Endometrial microvascular endothelial cells (primary cell): ENCODE data around the gene KATNB1. TPM values are rescaled to one million over a fixed set of nuclear protein-coding genes. Genes with fewer than 3 reads are reported as not detected.

Experiments used
- in situ Hi-C: cut with HindIII; loops from 2 replicates; pipeline ENCODE4 v1.10.0; 2017; ENCODE audit warnings: low sequenced_read_pairs, low pct_unique_long_range_greater_than_20kb; ENCODE audit errors: inconsistent ontology term
- total RNA-seq: library from RNA; depleted of rRNA; stranded (reverse); fragments of >200 nt; gene quantifications from one replicate; pipeline ENCODE4 v1.2.3, GENCODE V29; 2015; ENCODE audit errors: inconsistent ontology term

KATNB1 gene
- total RNA-seq, 1 donor from 2014 or later = 43.4 TPM

GRCh38 chr16:57761301-57761700 is 25.7 kb downstream of the KATNB1 start:
- in situ Hi-C loops = loop anchor here (25.0 kb wide), 1 partner anchor 226 kb away; a partner anchor contains a TSS

- in situ Hi-C loops = loop anchor here (25.0 kb wide), 1 partner anchor 225 kb away; a partner anchor contains a TSS
Measured at GRCh38 chr16:57761957-57762356, 26.4 kb downstream of the KATNB1 start.

GRCh38 chr16:57762365-57763040 is 26.9 kb downstream of the KATNB1 start:
- in situ Hi-C loops = loop anchor here (25.0 kb wide), 1 partner anchor 225 kb away; a partner anchor contains a TSS

- in situ Hi-C loops = loop anchor here (25.0 kb wide), 1 partner anchor 224 kb away; a partner anchor contains a TSS
Measured at GRCh38 chr16:57763285-57764005, 27.9 kb downstream of the KATNB1 start.

- in situ Hi-C loops = loop anchor here (25.0 kb wide), 1 partner anchor 223 kb away; a partner anchor contains a TSS
Measured at GRCh38 chr16:57764006-57764340, 28.4 kb downstream of the KATNB1 start.

DNA sequence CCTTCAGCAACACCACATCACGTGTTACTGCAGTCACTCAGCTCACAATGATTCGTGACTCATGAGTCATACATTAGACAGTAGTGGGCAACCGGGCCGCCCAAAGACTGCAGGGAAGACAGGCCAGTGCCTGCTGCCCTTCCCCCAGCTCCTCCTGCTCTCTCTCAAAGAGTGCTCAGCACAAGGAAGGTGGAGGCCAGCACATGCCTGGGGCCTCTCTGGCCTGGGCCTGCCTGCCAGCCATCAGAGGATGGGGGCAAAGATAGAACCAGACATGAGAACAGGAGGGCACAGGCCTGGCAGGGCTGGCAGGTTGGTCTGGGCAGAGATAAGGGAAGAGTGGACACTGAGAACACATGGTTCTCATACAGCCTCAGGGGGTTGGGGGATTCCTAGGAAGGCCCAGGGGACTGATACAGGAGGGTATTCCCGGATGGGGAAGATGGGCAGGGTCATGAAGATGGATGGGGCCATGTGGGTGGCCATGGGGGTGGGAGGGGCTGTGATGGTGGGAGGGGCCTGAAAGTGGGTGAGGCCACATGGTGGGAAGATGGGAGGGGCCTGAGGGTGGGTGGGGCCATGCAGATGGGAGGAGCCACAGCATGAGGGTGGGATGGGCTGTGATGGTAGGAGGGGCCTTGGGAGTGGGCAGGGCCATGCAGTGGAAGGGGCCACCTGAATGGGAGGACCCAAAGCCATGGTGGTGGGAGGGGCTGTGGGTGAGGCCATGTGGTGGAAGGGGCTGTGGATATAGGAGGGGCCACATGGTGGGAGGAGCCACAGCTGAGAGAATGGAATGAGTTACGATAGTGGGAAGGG is 29.0 kb downstream of the KATNB1 start:
- in situ Hi-C loops = loop anchor here (25.0 kb wide), 1 partner anchor 223 kb away; a partner anchor contains a TSS

DNA sequence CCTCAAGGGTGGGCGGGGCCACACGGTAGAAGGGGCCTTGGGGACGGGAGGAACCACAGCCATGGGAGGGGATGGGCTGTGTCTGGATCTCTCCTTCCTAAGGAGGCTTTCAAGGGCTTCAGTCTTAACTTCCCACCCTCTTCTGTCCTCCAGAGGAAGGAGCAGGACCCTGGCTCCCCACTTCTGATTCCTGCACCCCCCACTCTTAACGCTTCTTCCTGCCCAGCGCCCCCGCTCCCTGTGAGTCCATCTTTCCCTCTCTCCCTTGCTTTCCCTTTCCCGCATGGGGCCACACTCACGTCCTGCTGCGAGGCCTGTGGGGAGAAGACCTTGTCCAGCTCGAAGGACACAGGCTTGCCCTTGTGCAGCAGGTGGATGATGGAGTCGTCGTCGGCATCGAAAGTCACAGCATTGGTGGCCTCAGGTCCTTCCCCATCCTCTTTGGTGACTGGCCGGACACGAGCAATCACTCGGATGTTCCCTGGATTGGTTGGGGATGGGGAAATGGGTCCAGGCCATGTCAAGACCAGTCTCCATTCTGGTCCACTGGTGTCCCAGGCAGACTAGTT is 29.7 kb downstream of the KATNB1 start:
- in situ Hi-C loops = loop anchor here (25.0 kb wide), 1 partner anchor 222 kb away; a partner anchor contains a TSS

- in situ Hi-C loops = loop anchor here (25.0 kb wide), 1 partner anchor 220 kb away; a partner anchor contains a TSS
Measured at GRCh38 chr16:57766714-57767348, 31.3 kb downstream of the KATNB1 start.

DNA sequence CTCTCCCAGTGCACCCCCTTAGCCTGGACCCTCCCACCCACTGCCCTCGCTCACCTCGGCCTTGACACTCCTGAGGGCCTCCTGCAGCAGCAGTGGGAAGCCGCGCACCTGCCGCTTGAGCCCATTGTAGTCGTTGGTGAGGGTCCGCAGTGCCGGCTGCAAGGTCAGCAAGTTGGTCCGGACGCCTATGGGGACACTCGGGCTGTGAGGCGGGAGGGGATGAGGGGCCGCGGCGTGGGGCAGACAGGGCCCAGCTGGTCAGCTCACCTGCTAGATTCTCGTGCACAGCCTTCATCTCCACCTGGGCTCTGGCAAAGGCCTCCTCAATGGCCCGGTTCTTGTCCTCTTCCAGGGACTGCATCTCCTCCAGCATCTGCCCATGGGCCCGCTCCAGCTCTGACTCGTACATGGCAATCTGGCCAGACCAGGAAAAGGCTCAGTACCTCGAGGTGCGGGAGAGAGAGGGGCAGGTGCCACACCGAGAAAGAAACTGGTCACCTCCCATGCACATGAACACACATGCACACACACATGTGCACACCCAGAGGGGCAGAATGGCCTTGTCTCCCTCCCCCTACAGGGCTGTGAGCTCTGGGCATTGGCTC is 34.1 kb downstream of the KATNB1 start:
- in situ Hi-C loops = loop anchor here (25.0 kb wide), 1 partner anchor 218 kb away; a partner anchor contains a TSS

DNA sequence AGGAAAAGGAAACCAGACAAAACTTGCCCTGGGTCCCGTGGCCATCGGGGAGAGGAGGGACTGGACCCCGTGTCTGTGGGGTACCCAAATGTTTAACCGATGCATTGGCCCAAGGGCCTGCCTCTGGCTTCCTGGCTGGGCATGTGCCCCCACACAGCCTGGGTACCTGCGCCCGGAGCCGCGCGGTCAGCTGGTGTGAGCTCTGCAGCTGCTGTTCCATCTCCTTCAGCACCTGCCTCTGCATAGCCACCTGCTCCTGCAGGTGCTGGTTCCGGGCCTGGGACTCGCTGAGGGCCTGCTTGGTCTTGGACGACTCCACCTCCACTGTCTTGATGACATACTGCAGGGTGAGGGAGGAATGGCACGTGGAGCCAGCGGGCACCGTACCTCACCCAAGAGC is 34.8 kb downstream of the KATNB1 start:
- in situ Hi-C loops = loop anchor here (25.0 kb wide), 1 partner anchor 217 kb away; a partner anchor contains a TSS

DNA sequence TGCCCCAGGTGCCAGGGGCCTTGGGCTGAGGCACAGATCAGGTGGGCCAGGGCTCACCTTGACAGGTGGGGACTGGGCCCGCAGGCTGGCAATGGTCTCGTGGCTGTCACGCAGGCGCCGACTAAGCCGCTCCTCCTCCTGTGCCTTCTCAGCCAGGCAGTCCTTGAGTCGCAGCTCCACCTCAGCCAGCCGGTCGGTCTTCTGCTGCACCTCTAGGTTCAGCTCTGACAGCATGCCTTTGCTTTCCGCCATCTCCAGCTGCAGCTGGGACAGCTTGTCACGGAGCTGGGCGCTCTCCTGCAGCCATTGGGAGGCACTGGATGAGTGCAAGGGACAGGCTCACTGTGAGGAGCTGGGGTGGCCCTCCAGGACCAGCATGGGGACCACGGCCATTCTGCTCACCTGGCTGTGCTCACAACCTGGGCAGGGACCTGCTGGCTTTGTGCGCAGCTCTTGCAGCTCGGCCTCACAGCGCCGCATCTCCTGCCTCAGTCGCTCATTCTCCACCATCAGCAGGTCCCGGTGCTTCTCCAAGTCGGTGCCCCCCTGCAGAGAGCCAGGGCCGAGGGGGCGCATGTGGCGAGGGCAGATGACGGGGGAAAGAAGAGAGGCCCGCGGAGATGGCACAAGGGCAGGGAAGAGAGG is 35.7 kb downstream of the KATNB1 start:
- in situ Hi-C loops = loop anchor here (25.0 kb wide), 1 partner anchor 216 kb away; a partner anchor contains a TSS

DNA sequence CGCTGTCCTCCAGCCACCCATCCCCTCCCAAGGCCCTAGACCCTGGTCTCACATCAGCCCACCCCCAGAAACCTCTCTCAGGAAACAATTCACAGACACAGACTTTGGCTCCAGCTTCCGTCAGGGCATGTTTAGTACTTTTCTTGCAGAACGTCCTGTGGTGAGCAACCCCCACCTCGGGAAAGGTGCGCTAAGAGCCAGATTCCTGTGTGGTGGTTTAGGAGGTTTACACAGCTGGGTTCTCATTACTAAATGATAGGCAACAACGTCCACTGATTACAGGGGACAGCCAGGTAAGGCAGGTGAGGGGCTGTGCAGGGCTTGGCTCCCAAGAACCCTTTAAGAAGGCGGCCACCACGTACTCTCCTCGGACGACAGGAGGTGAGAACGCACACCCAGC is 37.4 kb downstream of the KATNB1 start:
- in situ Hi-C loops = loop anchor here (25.0 kb wide), 1 partner anchor 214 kb away; a partner anchor contains a TSS

- in situ Hi-C loops = loop anchor here (25.0 kb wide), 1 partner anchor 214 kb away; a partner anchor contains a TSS
Measured at GRCh38 chr16:57773655-57774295, 38.2 kb downstream of the KATNB1 start.

- in situ Hi-C loops = loop anchor here (25.0 kb wide), 1 partner anchor 213 kb away; a partner anchor contains a TSS
Measured at GRCh38 chr16:57774705-57775285, 39.2 kb downstream of the KATNB1 start.

DNA sequence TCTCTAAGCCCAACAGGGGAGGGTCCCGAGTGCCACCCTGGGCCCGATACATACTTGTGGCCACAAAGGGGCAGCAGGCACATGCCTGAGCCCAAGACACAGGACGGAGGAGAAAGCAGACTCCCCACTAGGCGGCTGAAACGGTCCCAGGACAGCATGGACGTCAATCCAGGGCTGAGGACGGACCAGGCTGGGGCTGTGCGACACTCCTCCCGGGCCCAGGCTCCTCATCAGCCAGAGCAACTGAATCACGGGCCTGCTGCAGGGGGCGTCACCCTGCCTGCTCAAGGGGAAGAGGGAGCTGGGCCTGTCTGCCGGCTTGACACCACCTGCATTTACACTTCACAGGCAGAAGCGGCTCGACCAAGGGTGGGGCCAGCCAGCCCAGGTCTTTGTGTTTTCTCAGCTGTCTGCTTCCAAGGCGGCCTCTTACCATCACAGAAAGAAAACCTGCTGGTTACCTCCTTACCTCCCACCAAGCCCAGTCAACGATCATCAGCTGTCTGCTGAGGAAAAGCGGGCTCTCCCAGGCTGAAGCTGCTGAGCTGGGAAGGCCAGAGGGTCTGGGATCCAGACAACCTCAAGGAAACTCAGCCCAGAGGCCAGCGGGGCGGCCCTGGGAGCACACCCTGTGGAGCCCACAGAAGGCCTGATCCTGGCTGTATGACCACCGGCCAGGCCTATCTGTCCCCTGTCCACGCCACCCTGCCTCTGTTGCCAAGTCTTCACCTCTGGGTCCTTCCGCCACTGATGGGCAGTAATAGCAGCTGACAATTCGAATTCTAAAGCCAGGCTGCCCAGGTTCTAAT is 40.3 kb downstream of the KATNB1 start:
- in situ Hi-C loops = no loop called here

DNA sequence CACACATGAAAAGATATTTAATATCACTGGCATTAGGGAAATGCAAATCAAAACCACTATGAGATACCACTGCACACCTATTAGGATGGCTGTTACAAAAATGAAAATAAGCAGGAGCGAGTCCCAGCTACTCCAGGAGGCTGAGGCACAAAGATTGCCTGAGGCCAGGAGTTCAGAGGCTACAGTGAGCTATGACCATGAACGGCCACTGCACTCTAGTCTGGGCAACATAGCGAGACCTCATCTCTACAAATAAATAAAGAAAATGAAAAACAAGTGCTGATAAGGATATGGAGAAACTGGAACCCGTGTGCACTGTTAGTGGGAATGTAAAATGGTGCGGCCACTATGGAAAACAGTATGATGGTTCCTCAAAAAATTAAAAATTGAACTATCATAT is 43.1 kb downstream of the KATNB1 start:
- in situ Hi-C loops = no loop called here
